Ramos (cell line): ENCODE data around the gene ZCCHC8.
"Not testable (repeated sequence)": the region's sequence is repeated elsewhere in the genome, so short reads cannot be mapped to it uniquely, and the experiment has no call there.

Source experiments
- in situ Hi-C: fragments of 300-500 bp; cut with MboI; formaldehyde crosslinking; loops from one replicate; pipeline ENCODE4 v1.14.3; 2022; ENCODE audit warnings: low sequenced_read_pairs; ENCODE audit not compliant: unreplicated experiment

ZCCHC8 gene

GRCh38 chr12:122513660-122514059 is 12.9 kb upstream of the ZCCHC8 start:
- in situ Hi-C loops = no loop called here

DNA sequence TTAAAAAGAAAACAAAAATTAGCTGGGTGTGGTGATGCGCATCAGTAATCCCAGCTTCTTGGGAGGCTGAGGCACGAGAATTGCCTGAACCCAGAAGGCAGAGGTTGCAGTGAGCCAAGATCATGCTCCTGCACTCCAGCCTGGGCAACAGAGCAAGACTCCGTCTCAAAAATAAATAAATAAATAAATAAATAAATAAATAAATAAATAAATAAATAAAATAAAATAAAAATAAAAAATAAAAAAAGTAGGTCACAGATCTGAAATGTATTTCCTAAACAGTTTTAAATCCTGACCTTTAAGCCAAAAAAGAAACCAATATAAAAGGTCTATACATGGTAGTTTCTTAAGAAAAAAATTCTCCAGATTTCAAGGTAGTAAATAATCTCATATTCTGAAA is 12.3 kb upstream of the ZCCHC8 start:
- in situ Hi-C loops = not testable (repeated sequence)

- in situ Hi-C loops = no loop called here
Observed at GRCh38 chr12:122508163-122508562, 7.4 kb upstream of the ZCCHC8 start.

DNA sequence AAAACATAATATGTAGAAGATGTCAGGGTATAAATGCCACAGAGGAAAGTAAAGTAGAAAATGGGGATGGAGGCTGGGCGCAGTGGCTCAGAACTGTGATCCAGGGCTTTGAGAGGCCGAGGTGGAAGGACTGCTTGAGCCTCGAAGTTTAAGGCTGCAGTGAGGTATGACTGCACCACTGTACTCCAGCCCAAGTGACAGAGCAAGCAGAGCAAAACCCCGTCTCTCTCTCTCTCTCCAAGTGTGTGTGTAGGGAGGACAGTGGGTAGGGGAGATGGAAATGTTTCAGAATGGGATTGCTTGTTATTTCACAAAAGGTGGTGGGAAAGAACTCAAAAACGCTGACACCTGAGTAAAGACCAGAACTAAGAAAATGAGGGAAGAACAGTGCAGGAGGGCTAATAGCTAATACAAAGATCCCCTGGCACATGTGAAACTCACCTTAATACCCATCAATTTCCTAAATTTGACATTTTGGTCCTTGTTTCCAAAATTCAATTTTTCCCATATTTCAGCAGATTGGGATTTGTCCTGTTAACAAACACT is 5.7 kb upstream of the ZCCHC8 start:
- in situ Hi-C loops = no loop called here

GRCh38 chr12:122505419-122506051 is 4.8 kb upstream of the ZCCHC8 start:
- in situ Hi-C loops = no loop called here

- in situ Hi-C loops = no loop called here
Observed at GRCh38 chr12:122503783-122504590, 3.3 kb upstream of the ZCCHC8 start.

DNA sequence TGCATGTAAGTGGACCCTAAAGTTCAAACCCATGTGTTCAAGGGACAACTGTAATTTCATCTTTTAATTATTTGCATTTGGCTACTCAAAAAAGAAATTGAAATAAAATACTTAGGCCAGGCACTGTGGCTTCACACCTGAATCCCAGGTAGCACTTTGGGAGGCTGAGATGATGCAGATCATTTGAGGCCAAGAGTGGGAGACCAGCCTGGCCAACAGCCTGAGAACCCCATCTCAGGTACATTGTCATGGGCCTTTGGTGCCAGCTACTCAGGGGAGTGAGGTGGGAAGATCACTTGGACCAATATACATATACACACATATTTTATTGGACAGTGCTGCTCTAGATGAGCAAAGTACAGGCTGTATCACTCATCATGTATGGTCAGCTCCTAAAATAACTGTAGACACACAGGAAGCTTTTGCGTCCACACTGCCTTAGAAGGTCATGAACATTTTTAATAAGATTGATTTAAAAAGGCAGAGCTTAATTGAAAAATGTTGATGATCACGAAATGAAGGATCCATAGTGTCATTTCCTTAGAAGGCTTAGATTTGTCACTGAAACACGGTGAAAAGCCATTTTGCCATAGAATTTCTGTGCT is 2.5 kb upstream of the ZCCHC8 start:
- in situ Hi-C loops = no loop called here

DNA sequence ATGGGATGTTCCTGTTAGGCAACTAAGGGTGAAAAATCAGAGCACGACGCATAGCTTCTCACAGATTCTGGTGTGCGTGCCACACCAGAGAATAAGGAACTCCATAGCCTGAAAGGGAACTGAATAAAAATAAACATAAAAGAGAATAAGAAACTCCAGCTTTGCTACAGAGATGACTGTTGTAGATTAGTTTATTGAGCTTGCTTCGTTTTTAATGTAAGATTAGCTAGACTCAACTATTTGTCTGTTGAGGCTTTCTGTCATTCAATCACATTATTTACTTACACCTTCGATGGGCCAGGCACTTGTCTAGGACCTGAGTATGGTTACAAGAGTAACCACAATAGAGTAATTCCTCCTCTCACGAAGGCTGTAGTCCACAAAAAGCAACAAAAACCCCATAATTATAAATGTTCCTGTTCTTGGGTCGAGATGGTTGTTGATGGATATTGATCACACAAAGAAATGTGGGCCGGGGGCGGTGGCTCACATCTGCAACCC is 807 bp upstream of the ZCCHC8 start:
- in situ Hi-C loops = no loop called here

- in situ Hi-C loops = no loop called here
Observed at GRCh38 chr12:122499991-122500684, 594 bp downstream of the ZCCHC8 start.

GRCh38 chr12:122495258-122495657 is 5.5 kb downstream of the ZCCHC8 start:
- in situ Hi-C loops = no loop called here

DNA sequence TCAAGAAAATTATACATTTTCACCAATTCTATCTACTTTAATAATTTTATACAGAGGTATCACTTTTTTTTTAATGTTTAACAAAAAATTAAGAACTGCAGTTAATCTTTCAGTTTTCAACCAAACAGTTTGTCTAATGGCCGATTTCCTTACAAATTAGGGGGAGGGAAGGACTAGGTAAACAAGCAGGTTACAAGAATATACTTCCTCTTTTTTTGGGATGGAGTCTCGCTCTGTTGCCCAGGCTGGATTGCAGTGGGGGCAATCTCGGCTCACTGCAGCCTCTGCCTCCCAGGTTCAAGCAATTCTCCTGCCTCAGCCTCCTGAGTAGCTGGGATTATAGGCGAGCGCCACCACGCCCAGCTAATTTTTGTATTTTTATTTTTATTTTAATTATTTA is 7.5 kb downstream of the ZCCHC8 start:
- in situ Hi-C loops = not testable (repeated sequence)

DNA sequence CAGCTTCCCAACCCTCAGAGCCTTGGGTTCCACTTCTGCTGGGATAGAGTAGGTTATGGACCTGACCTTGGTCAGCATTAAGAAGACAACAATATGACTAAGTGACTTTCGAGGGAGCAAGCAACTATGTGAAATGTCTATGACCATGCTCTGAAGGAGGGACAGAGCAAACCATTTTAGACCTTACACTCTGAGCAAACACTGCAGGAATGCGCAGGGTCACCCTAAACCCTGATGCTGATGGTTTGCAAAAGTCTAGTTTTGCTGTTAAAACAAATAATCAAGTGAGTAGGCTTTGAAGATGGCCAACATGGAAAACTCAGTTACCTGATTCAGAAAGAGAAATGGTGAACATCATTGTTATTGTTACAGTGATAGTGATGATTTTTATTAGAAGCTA is 8.7 kb downstream of the ZCCHC8 start:
- in situ Hi-C loops = no loop called here

- in situ Hi-C loops = no loop called here
Observed at GRCh38 chr12:122489038-122489437, 11.7 kb downstream of the ZCCHC8 start.

GRCh38 chr12:122487807-122488206 is 12.9 kb downstream of the ZCCHC8 start:
- in situ Hi-C loops = not testable (repeated sequence)

DNA sequence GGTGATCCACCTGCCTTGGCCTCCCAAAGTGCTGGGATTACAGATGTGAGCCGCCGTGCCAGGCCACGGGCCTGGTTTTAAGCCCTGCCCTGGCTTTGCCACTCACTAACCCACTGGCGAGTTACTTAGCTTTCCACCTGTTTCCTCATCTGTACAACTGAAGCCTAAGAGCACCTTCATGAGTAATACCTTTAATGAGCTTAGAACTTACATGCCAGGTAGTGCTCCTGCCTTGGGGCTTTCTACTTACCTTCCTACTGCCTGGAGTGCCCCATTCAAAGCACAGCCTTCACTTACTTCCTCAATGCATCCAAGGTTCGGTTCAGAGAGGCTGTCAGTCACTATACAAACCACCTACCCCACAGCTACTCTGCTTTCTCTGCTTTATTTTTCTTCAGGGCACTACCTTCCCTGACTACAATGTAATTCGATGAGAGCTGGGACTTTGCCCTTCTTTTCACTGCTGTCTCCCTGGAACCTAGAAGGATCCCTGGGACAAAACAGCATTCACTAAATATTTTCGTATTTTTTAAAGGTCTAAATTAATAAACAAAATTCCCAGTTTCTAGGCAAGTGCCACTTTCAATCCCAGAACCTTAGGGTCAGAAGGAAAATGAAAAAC is 13.8 kb downstream of the ZCCHC8 start:
- in situ Hi-C loops = no loop called here

DNA sequence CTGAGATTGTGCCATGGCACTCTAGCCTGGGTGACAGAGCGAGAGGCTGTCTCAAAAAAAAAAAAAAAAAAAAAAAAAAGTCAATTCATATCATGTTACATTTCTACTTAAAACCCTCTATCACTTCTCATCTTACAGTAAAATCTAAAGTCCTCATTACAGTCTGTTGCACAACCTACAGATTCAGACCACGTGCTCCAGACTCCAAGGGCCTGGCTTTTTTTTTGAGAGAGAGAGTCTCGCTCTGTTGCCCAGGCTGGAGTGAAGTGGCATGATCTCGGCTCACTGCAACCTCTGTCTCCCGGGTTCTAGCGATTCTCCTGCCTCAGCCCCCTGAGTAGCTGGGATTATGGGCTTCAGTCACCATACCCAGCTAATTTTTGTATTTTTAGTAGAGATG is 14.4 kb downstream of the ZCCHC8 start:
- in situ Hi-C loops = not testable (repeated sequence)

DNA sequence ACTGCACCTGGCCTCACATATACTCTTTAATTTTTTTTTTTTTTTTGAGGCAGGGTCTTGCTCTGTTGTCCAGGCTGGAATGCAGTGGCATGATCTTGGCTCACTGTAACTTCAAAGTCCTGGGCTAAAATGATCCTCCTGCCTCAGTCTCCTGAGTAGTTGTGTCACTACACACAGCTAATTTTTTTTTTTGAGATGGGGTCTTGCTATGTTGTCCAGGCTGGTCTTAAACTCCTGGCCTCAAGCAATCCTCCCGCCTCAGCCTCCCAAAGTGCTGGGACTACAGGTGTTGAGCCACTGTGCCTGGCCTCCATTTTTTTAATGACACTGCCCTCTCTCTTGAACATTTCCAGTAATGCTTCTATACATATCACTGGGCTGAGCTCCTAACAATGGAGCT is 16.3 kb downstream of the ZCCHC8 start:
- in situ Hi-C loops = not testable (repeated sequence)

DNA sequence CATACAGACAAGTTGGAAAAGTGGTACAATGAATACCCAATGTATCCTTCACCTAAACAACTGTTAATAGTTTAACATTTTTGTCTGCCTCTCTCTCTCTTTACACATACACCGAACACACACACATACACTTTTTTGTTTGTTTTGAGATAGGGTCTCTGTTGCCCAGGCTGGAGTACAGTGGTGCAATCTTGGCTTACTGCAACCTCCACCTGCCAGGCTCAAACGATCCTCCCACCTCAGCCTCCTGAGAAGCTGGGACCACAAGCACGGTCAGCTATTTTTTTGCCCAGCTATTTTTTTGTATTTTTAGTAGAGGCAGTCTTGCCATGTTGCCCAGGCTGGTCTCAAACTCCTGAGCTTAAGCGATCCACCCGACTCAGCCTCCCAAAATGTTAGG is 16.8 kb downstream of the ZCCHC8 start:
- in situ Hi-C loops = no loop called here

DNA sequence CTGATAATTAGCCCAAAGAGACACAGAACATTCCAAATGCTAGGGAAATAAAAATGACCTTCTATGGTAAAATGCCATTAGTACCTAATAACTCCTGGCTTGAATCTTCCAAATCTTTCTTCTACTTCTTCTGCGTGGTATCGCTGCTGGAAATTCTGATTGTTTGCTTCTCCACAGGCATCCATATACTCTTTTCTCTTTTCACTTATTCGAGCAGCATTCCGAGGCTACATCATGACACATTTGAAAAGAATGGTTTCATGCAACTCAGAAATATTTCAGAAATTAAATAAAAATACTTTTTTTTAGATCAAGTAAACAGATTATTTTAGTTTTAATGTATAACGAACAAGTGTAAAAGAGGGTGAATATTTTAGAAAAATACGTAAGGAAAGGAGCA is 18.9 kb downstream of the ZCCHC8 start:
- in situ Hi-C loops = no loop called here

GRCh38 chr12:122480753-122481152 is 20.0 kb downstream of the ZCCHC8 start:
- in situ Hi-C loops = no loop called here
